ENCODE data around the gene CCBE1.
"Not testable (repeated sequence)": the region's sequence is repeated elsewhere in the genome, so short reads cannot be mapped to it uniquely, and the experiment has no call there.

The CCBE1 gene

GRCh38 chr18:59657012-59657411 lies 40.2 kb downstream of the CCBE1 start:
- no peak for DNase-seq (ENCODE audit: low read depth, low spot score)

DNA sequence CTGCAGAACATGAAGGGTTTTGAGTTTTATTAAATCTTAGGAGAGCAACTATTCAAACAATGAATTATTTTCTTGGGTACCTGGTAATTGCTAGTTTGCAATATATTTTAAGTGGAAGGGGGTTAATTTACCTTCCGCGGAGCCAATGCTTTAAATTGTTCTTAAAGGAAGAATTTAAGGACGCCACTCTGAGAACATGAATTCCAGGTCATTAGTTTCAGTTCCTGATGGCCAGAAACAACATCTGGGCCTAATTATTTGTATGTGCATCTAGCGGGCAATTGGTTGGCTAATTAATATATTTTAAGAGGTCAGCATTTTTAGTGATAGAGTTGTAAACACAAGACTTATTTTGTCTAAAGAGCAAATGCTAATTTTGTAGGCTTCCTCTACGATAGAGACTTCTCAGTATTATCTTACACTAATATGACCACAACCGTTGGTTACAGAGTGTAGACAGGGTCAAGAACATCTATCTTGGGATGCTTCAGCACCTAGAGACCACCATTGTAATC lies 40.8 kb downstream of the CCBE1 start:
- DNase-seq (ENCODE audit: low read depth, low spot score) = no peak

- DNase-seq (ENCODE audit: low read depth, low spot score) = no peak
These were observed 41.5 kb downstream of the CCBE1 start for GRCh38 chr18:59655676-59656075.

DNA sequence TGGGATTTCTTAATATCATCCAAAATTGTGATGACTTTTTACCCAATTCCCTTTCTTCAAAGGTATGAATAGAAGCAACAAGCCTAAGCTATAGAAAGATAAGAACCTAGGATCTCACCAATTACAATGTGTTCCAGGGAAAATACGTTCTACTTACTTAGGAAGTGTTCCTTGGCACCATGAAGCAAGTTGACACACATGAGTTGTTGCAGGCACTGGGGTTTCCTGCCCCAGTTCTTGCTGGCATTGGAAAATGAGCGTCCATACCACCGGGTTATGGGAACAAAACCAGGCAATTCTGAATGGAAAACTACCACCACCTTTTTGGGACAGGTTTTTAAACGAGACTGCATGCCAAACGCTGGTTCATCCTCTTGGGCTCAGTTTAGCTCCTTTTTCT lies 46.2 kb downstream of the CCBE1 start:
- no peak for DNase-seq (ENCODE audit: low read depth, low spot score)

DNA sequence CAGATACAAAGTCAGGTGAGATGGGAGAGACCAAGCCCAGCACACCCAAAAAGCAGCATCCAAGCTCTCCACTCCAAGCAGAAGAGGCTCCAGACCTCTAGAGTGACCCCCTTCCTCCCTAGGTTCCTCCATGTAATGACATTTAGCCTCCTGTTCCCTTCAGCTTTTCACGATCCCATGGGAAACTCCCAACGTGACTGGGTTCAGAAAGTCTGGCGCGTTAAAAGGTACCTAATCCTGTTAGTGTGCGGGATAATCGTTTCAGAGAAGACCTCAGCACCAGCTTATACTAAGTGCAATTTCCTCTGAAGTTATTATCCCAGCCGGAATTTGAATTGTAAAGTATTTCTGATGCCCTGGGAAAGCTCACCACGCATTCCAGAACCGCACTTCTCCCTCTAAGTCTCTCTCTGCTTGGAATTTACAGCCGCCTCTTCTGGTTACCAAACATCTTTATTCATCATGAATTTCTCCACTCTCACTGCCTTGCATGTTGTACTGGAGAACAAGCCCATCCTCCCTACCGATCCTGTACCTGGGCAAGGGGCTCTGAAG lies 46.9 kb downstream of the CCBE1 start:
- DNase-seq (ENCODE audit: low read depth, low spot score) = peak; percentile 20

DNA sequence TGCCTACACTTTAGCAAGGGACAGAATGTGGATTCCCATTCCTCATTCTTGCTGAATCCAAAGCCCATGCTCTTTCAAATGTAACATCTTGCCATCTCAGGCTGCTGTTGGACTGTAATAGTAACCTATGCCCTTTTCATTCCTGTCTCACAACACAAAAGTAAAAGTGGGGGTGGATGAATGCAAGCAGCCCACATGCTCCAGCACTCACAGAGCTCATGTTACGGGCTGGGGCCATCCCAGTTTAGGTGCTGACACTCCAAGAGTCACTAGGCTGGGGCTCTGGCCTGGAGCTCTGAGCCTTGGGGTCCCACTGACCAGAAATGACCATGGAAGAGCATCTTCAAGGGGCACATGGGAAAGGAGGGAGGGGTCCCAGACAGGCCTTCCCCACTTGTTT lies 47.6 kb downstream of the CCBE1 start:
- DNase-seq (ENCODE audit: low read depth, low spot score) = no peak

DNA sequence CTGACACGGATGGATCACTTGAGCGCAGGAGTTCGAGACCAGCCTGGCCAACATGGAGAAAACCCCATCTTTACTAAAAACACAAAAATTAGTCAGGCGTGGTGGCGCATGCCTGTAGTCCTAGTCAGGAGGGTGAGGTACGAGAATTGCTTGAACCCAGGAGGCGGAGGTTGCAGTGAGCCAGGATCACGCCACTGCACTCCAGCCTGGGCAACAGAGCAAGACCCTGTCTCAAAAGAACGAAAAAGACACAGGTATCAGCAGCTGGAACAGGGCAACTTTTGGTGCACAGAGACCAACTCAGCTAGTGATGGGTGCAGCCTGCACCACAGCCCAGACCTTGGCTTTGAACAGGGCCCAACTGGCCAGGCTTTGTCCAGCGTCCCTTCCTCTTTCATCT lies 48.8 kb downstream of the CCBE1 start:
- DNase-seq (ENCODE audit: low read depth, low spot score) = not testable (repeated sequence)

- DNase-seq (ENCODE audit: low read depth, low spot score) = no peak
These were observed 50.3 kb downstream of the CCBE1 start for GRCh38 chr18:59646963-59647307.

DNA sequence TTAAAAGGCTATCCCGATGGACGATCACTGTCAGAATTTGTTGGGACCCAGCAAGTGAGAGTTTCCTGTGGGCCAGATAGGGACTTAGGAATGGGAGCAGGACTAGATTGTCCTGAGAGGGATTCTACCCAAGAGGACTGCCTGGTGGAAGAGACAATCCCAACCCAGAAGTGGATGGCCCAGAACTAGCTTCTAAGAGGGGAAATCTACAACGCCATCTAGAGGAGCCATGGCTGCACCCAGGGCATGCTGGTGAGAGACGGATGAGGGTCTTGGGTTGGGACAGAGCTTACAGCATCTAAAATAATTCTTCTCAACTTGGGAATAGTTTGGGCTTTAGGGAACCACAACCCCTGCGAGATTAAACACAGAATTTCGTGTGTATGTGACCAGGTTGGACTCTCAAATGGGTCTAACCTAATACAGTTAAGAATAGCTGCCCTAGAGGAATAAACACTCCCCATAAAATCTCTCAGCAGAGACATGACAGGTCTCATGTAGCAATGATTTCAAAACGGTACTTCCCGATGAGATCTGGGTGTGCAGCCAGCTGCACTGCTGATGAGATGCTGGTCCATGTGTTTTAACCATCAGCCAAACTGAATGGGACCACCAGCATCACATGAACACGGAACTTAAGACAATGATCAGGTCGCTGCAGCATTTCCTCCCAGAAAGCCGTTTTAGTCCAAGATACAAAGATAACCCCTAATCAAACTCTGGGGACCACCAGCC lies 50.8 kb downstream of the CCBE1 start:
- DNase-seq (ENCODE audit: low read depth, low spot score) = no peak

- no peak for DNase-seq (ENCODE audit: low read depth, low spot score)
These were observed 53.5 kb downstream of the CCBE1 start for GRCh38 chr18:59643740-59644139.

- DNase-seq (ENCODE audit: low read depth, low spot score) = no peak
These were observed 56.5 kb downstream of the CCBE1 start for GRCh38 chr18:59640721-59641120.

DNA sequence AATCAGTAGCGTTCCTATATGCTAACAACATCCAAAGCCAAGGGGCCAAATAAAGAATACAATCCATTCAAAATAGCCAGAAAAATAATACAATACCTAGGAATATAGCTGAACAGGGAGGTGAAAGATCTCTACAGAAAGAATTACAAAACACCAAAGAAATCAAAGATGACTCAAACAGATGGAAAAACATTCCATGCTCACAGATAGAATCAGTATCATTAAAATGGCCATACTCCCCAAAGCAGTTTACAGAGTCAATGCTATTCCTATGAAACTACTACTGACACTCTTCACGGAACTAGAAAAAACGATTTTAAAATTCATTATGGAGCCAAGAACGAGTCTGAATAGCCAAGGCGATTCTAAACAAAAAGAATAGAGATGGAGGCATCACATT lies 57.4 kb downstream of the CCBE1 start:
- no peak for DNase-seq (ENCODE audit: low read depth, low spot score)

DNA sequence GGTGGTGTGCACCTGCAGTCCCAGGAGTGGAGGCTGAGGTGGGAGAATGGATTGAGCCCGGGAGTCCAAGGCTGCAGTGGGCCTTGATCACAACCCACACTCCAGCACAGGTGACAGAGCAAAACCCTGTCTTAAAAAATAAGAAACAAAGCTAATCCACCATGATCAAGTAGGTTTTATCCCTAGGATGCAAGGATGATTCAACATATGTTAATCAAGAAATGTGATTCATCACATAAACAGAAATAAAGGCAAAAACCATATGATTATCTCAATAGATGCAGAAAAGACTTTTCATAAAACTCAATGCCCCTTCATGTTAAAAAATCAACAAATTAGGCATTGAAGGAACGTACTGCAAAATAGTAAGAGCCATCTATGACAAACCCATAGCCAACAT lies 58.1 kb downstream of the CCBE1 start:
- no peak for DNase-seq (ENCODE audit: low read depth, low spot score)

DNA sequence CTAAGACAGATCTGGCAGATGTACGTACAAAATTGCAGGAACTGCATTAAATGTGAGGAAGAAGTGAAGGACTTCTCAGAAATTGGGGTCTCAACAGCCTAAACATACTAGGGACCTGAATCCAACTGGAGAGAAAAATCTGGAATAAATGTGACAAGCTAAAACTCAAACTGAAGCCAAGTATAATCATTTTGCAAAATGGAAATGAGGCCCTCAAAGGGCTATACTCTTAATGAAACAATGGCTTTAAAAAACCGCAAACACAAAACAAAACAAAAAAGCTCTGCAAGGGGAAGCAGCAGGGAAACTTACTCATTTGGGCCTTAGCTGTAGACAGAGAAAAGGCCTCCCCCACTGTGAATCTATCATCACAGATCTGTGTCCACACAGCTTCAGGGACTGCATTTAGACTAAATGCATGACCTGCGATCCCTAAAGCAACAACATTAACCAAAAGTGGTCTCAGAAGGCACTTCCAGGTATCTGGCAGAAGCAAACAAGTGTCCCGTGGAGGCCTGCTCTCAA lies 63.2 kb downstream of the CCBE1 start:
- no peak for DNase-seq (ENCODE audit: low read depth, low spot score)

GRCh38 chr18:59633317-59633716 lies 63.9 kb downstream of the CCBE1 start:
- no peak for DNase-seq (ENCODE audit: low read depth, low spot score)

GRCh38 chr18:59631583-59632181 lies 65.5 kb downstream of the CCBE1 start:
- DNase-seq (ENCODE audit: low read depth, low spot score) = peak; percentile 57

DNA sequence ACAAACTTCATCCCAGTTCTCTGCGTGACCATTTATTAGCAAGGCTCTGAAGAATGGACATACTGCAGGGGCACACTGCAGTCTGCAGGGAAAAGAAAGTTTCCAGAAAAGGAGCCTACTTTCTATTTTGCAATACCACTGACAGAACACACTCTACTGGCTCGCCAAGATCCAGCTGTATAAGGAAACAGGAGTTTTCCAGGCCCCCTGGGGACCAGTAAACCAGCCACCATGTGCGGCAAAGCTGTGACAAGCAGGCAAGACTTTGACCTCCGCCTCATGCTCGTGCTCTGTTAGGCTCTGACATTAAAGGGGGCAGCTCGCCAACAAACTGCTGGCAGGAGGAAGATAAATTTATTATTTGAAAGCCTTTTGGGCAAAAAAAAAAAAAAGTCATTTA lies 67.3 kb downstream of the CCBE1 start:
- DNase-seq (ENCODE audit: low read depth, low spot score) = no peak

- DNase-seq (ENCODE audit: low read depth, low spot score) = no peak
These were observed 68.2 kb downstream of the CCBE1 start for GRCh38 chr18:59628995-59629394.

- DNase-seq (ENCODE audit: low read depth, low spot score) = no peak
These were observed 69.8 kb downstream of the CCBE1 start for GRCh38 chr18:59627414-59627813.

- DNase-seq (ENCODE audit: low read depth, low spot score) = no peak
These were observed 72.9 kb downstream of the CCBE1 start for GRCh38 chr18:59624369-59624765.

DNA sequence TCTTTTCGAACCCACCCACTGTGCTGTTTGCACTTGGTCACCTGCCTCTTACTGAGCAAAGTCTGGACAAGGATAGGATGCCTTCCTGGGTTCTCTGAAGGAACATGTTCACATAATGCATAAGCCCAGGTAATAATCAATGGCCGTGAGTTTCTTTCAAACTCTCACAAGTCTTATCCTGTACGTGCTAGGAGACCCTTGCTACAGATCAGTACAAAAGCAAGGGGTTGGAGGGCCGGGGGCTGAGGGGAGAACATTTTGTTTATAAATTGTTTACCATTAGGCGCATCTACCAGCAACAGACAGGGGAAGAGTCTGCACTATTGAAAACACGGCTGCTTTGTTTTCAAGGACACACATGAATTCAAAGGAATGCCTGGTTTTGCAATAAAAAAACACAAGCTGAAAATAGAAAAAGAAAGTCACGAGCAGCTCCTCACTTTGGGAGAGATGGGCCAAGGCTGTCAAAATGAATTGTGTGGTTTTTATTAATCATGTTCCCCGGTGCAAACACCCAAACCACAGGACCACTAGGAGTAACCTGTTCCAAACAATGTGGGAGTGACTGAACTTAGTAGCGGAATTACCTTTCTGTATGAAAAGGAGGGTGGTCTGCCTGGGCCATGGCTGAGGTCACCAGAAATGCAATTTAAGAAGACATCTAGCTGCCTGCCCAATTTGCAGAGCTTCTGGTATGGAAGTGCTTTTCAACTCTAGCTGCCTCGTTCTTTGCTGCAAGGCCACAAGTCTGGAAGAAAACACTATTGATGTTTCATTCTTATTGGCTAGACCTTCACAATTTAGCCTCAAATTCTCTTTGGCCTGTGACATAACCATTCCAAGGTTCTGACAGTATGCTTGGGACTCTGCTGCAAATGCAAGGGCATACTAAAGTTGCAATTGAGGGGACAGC lies 73.5 kb downstream of the CCBE1 start:
- DNase-seq (ENCODE audit: low read depth, low spot score) = no peak

GRCh38 chr18:59621027-59621426 lies 76.2 kb downstream of the CCBE1 start:
- no peak for DNase-seq (ENCODE audit: low read depth, low spot score)

Measured in ELF-1 (cell line).